8988T (cell line): ENCODE measurements around the gene APOM.
A peak's percentile ranks its signal among the peaks of the same experiment; 100 is the strongest.

Source experiments
- DNase-seq: peaks from one replicate; pipeline ENCODE4 v3.0.0; 2011

Gene APOM

GRCh38 chr6:31683591-31683990, 27.9 kb downstream of the APOM start:
- no peak for DNase-seq

- DNase-seq: no peak
These were observed 30.8 kb downstream of the APOM start for GRCh38 chr6:31686483-31686882.

DNA sequence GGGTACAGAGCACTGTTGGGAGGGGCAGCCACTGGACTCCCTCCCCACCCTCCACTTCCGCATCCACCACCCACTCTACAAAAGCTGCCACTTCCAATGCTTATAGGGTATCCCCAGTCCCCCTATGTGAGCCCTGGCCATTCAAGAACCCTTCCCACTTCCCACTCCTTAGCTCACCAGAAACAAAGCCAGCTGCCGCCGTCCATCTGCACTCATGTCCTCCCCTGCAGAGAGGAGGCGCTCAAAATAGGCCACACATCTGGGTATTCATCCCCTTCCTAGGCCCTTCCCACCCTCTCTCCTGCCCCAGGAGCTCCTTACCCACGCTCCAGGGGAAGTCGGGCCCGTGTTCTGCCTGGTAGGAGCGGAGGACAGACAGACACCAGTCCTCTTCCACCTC, 31.6 kb downstream of the APOM start:
- no peak for DNase-seq

- no peak for DNase-seq
These were observed 32.4 kb downstream of the APOM start for GRCh38 chr6:31687860-31688693.

- no peak for DNase-seq
These were observed 33.8 kb downstream of the APOM start for GRCh38 chr6:31689249-31690110.

DNA sequence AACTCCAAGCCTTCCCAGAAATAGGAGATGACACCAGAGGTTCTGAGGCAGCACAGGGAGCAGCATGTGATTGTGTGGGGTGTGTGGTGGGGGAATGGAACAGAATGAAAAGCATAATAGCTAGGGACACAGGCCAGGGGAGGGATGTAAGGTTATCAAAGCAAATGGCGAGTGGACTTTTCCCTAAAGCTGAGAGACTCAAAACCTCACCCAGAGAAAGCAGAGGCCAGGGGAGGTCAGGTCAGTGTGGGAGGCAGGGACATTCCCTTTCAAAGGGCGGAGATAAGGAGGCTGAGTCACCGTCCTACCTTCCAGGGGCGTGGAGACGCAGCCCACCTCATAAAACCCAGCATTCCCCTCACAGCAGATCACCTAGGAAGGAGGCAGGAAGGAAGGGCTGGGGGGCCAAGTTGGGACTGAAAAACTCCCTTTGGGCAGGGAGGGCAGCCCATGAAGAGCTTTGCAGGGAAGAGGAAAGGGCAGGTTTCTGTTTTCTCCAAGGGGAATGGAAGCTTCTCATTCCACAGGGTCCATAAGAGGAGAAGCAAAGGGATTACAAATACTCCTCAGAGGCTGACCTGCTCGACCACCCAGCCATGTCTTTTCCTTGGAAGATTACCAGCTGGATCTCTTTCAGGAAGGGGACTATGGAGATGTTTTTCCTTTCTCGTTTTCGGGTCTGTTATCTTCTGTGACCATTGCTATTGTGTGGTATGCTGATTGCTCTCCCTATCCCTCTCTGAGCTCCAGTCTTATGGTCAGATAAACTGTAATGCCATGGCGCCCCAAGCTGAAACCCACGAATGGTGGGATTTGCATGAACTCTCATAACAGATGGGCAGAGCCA, 34.8 kb downstream of the APOM start:
- DNase-seq: no peak

GRCh38 chr6:31691078-31691463, 35.4 kb downstream of the APOM start:
- no peak for DNase-seq

GRCh38 chr6:31691564-31692108, 35.9 kb downstream of the APOM start:
- DNase-seq: no peak

DNA sequence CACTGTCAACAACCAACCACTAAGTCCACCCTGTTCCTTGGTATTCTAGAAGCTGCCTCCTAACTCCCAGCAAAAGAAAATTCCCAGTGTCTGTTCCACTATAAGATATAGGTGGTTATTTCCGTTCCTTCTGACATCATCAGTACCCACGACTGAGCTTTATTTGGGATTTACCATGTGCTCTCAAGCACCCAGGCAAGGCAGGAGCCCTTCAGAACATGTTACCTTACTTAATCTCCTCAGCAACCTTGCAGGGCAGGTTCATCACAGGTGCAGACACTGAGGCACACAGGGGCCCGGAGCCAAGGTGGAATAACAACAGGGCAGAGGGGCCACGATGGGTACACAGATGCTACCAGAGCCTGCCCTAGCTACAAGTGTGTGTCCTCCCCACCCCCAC, 36.7 kb downstream of the APOM start:
- DNase-seq: no peak

DNA sequence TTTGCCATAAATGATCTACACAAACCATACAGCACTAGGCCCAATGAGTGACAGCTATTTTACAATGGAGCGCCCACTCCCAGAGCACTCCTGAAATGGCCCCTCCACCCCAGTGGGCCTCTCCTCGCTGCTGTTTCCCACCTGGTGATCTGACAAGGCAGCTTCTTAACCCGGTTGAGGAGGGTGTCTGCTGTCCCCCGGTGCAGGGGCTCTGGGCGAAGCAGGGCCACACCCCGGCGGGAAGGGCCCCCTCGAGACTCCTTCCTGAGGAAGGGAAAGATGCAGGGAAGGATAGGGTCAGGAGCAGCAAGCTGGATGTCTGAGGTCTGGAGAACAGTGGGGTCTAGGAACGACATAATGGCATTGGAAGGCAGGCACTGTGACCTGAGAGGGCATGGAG, 37.2 kb downstream of the APOM start:
- DNase-seq: no peak

DNA sequence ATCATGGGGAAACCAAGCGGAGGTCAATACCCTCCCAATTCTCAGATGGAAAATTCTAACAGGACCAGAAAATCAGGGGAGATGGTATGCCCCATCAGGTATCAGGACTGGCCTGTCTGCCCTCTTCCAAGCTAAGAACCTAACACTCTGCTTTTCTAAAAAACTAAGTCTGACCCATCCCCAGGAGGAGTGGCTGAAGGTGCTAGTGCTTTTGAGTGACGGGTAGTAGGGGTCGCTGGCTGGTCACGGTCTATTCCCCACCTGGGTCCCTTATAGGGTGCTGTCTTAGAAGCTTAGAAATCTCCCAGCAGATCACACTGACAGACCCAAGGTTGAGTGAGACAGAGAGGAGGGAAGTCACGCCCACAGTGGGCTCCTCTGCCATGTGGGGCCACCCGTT, 37.8 kb downstream of the APOM start:
- DNase-seq: no peak

DNA sequence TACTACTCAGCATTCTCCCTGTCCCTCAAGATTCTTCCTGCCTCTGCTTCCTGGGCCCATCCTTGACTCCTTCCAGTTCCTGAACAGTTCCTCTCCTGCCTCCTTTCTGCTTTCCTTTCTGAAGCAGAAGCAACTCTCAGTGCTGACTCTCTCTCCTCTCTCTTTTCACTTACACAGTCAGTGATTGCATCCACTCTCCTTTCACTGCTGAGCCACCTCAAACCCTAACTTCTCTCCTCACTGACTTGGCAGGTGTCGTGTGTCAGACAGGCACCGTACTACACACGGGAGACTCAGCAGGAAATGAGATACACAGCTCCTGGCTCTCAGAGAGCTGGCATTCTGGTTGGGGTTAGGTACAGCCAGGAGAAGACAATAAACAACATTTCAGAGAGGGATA, 41.9 kb downstream of the APOM start:
- no peak for DNase-seq

GRCh38 chr6:31700740-31701401, 45.2 kb downstream of the APOM start:
- no peak for DNase-seq

DNA sequence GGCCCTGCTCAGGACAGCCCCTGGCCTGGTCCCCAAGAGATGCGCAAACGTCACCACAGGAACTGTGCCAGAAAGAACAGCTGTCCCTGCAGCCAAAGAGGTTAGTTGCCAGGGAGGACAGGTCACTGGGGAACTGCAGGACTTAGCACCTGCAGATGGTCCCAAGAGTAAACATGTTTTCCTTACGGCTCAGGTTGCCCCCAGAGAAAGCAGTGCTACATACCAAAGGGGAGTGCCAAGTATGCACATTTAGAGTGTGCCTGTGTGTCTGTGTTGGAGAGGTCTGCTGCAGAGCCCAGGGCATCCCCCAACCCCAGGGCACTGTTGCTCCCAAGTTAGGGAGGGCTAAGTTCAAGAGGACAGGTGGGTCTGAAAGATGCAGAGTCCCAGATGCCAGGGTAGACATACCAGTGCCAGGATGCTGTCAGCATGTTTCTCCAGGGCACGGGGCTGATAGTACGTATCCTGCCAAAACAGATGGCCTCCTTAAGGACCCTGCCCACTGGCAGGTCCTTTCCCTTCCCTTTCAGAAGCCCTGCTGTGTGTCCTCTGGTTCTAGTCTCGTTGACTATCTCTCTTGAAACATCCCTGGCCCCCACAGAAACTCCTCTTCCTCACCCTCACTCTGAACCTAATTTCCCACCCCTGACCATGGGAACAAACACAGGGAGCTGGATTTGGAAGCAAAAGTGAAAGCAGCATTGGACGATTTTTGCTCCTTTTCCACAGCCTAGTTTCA, 46.1 kb downstream of the APOM start:
- no peak for DNase-seq

- DNase-seq: no peak
These were observed 46.7 kb downstream of the APOM start for GRCh38 chr6:31702405-31702818.

DNA sequence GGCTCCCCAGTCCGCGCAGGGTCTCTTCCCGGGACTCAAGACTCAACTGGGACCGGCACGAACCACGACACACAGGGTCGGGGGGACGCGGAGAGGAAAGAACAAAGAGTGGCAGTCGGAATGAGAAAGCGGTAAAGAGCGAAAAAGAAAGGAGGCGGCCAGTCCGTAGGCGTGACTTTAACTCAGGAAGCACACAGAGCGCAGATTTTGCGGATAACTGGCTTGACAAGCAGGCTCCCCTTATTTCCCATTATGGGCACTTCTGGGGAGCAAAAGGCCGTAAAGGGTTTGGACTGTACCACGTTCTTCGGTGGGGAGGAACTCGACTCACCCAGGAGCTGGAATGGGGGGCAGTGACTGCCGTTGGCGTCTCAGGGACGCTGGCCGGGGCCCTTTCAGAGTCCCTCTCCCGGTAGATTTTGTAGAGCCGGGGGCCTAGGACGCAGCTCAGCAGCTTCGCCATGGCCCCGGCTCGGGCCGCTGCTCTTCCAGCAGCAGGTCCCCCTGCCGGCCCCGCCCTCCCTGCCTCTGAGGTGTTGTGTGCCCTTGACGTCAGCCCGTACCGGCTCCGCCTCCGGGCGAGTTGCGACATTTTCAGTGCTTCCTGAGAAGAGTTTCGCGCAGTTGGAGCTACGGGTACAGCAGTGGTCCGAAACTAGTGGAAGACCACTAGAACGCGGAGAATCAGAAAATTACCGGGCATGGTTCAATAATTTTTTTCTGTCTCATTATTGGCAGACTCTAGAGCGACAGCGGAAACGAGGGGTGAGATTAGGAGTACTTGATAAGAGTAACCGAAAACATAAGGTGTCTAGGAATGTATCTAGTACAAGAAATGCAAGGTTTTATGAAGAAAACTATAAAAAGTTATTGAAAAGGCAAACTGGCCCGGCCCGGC, 47.4 kb downstream of the APOM start, which contains the start of gene ABHD16A:
Gene ABHD16A, minus strand, starts transcription at position 506 of the 898 bp plus-strand sequence. Its CDS starts 43 bp downstream, at position 463.
- peak; percentile 95 for DNase-seq

DNA sequence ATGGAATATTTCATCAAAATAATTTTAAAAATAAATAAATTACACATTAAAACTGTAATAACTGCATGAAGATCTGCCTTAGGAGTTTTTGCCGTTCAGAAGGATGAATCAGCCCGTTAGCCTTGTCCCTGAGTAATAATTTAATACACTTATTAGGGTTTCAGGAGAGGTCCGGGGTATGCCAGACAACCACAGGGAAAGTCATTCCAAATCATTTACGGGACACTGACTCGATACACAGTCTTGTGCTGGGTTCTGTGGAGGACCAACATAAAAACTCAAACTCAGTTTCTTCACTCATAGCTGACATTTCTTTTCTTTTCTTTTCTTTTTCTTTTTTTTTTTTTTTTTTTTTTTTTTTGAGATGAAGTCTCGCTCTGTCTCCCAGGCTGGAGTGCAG, 50.2 kb downstream of the APOM start:
- no peak for DNase-seq

- DNase-seq: no peak
These were observed 50.9 kb downstream of the APOM start, which contains the start of gene LY6G6F for GRCh38 chr6:31706599-31706998. LY6G6F (plus strand) TSS chr6:31706866; CDS start chr6:31706907, 41 bp downstream.

DNA sequence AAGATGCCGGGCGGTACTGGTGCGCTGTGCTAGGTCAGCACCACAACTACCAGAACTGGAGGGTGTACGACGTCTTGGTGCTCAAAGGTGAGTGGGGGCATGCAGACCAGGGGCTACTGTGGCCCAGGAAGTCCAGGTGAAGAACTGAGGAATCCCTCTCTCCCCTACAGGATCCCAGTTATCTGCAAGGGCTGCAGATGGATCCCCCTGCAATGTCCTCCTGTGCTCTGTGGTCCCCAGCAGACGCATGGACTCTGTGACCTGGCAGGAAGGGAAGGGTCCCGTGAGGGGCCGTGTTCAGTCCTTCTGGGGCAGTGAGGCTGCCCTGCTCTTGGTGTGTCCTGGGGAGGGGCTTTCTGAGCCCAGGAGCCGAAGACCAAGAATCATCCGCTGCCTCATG, 52.0 kb downstream of the APOM start:
- no peak for DNase-seq
